Mucosa of stomach (tissue), 1 donor: ENCODE measurements around the gene ABCA4.

ENCODE experiments used
- H3K27me3 ChIP-seq: one replicate; pipeline ENCODE4 v1.7.0; 2013; ENCODE audit warnings: mild to moderate bottlenecking, low read length; ENCODE audit not compliant: control insufficient read depth, insufficient read depth
- H3K36me3 ChIP-seq: one replicate; pipeline ENCODE4 v1.7.0; 2013; ENCODE audit warnings: low read length; ENCODE audit not compliant: control insufficient read depth, insufficient read depth
- H3K4me1 ChIP-seq: one replicate; pipeline ENCODE4 v1.7.0; 2013; ENCODE audit warnings: mild to moderate bottlenecking, low read length; ENCODE audit not compliant: control insufficient read depth, insufficient read depth
- H3K4me3 ChIP-seq: one replicate; pipeline ENCODE4 v1.7.0; 2013; ENCODE audit warnings: low read length
- H3K9ac ChIP-seq: one replicate; pipeline ENCODE4 v1.7.0; 2013; ENCODE audit warnings: mild to moderate bottlenecking, low read length, moderate library complexity
- H3K9me3 ChIP-seq: one replicate; pipeline ENCODE4 v1.7.0; 2013; ENCODE audit warnings: mild to moderate bottlenecking, low read length, moderate library complexity; ENCODE audit not compliant: control insufficient read depth
- donor health status: Pancreatic carcinoma.

Gene ABCA4

DNA sequence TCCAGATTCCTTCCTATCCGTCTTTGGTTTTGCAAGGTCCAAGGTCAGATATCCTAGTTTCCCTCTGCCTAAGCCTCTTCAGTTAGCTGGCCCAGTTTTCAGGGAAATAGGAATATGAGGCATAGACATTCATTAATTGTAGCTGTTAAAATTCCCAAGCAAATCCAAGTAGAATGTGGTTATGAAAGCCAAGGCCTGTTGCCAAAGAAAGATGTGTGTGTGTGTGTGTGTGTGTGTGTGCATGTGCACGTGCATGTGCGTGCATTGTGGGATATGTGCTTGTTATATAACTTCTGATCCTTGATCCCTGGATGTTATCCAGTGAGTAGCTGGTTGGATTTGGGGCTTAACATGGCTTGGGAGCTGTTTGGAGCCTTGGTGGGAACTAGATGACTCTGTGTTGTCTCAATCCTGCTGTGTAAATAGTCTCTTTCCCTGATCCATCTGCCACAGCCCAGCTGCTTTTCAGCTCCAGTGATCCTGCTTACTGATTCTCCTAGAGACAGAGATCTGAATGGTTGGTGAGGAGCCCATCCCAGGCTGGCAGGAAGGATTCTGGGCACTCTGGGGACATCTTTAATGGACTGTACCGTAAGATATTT lies 141.1 kb downstream of the ABCA4 start:
- Histone ChIP-seq H3K4me3 (no peak overlapping the region), H3K9ac (no peak overlapping the region), H3K4me1 (peaks cover 12% of the 10 kb centered on the region), H3K36me3 (no peaks in the 10 kb centered on the region), H3K27me3 (no peaks in the 10 kb centered on the region), H3K9me3 (no peaks in the 10 kb centered on the region)

DNA sequence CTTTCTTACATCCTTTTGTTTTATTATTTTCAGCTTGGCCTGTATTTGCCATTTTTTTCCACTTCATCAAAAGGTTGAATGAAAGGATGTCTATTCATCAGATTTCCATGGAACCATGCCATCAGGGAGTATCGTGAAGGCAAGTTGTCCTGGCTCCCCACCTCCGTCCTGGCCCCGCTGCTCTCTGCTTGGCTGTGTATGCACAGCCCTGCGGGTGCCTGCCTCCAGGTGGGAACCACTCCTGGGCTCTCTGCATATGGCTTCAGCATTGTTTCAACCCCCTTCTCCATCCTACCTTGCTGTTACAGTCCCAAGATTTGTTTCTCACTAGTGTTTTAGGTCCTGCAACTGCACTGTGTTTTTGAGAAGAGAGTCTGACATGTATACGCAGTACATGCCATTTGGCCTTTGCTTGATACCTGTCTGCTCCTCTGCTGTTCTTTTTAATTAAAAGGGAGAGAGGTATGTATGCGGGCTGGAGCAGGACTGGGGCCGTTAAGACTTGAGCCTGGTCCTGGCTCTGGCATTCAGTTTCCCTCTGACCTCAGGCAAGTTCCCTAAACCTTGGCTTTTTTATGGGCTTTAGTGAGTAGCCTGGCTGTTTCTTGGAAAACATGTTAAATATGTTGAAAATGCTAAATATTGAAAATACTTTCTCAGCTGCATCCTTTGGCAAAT lies 141.8 kb downstream of the ABCA4 start:
- H3K36me3 ChIP-seq, result no peaks in the 10 kb centered on the region
- H3K9ac ChIP-seq, result no peak overlapping the region

DNA sequence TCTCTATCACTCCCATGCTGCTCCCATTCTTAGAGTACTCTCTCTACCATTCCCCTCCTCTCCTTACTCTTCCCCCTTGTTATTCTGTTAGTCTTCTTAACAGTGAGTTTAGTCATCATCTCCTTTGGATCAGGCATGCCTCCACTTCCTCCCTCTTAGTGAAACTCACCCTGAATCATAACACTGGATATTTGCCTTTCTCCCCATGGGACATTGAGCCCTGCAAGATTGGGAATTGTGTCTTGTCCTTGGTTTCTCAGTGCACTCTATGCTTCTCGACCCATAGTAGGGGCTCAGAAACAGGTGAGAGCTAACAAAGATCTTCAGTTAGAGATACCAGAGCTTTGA lies 143.4 kb downstream of the ABCA4 start:
- Histone ChIP-seq H3K9me3 (no peaks in the 10 kb centered on the region), H3K27me3 (no peaks in the 10 kb centered on the region), H3K36me3 (no peaks in the 10 kb centered on the region), H3K4me1 (peaks cover 12% of the 10 kb centered on the region), H3K9ac (no peak overlapping the region), H3K4me3 (no peak overlapping the region)

More for the DNA sequence above, 141.8 kb downstream of the ABCA4 start:
- no peak overlapping the region for H3K4me3 ChIP-seq
- no peaks in the 10 kb centered on the region for H3K27me3 ChIP-seq
- H3K4me1 ChIP-seq, result peaks cover 12% of the 10 kb centered on the region
- H3K9me3 ChIP-seq, result no peaks in the 10 kb centered on the region

DNA sequence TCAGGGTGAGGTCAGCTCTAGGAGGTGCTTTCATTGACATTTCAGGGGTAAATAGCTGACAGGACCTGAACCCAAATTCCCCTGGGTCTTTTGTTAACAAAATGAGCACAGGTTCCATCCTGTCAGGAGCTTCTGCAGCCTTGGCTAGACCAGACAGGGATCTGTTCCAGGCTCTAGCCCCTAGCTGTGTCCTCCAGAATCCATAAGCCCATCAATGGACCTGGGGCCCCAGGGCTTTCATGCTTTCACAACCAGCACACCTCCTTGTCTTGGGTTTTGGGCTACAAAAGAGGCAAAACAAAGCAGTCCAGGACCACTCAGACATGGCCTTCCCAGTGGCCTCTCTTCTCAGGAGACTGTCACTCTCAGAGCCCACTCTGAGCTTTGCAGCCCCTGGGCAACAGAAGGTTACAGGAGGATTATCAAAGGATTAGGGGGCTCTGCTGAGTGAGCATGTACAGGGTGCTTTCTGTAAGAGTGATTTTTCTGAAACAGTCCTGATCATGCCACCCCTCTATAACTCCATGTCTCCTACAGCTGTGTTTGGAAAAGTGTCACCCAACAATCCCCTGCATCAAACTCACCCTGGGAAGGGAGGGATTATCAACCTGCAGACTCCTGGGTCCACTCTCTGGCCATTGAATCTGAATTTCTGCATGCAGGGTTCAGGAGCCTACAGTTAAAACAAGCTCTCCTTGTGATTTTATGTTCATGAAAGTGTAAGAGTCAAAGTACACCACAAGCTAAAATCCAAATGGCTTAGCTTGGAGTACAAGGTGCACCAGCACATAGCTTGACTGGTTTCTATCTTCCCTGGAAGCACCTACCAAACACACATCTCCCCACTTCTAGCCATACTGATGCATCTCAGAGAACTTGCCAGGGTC lies 144.0 kb downstream of the ABCA4 start:
- H3K4me1 ChIP-seq, result peaks cover 12% of the 10 kb centered on the region
- H3K36me3 ChIP-seq, result no peaks in the 10 kb centered on the region
- no peaks in the 10 kb centered on the region for H3K27me3 ChIP-seq
- H3K9me3 ChIP-seq, result no peaks in the 10 kb centered on the region
- H3K9ac ChIP-seq, result no peak overlapping the region
- H3K4me3 ChIP-seq, result no peak overlapping the region

DNA sequence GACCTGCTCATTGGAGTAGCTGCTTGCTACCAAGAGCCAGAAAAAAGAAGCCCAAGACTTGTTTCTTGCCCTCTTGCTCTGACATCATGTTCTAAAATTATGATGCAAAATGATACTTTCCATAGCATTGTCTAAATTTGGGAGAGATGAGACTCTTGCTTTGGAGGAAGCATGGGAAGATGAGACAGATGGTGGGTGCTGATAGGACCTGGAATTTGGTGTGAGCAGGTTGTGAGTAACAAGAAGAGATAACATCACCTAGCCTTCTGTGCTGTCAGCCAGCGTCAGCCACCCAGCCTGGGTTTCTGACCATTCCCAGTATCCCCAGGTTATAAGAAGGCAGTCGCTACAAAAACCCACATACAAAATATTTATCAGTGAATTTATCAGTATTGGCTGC lies 144.7 kb downstream of the ABCA4 start:
- H3K4me1 ChIP-seq, result peaks cover 12% of the 10 kb centered on the region
- H3K27me3 ChIP-seq, result no peaks in the 10 kb centered on the region
- no peak overlapping the region for H3K9ac ChIP-seq
- H3K4me3 ChIP-seq, result no peak overlapping the region
- H3K36me3 ChIP-seq, result no peaks in the 10 kb centered on the region
- H3K9me3 ChIP-seq, result no peaks in the 10 kb centered on the region

DNA sequence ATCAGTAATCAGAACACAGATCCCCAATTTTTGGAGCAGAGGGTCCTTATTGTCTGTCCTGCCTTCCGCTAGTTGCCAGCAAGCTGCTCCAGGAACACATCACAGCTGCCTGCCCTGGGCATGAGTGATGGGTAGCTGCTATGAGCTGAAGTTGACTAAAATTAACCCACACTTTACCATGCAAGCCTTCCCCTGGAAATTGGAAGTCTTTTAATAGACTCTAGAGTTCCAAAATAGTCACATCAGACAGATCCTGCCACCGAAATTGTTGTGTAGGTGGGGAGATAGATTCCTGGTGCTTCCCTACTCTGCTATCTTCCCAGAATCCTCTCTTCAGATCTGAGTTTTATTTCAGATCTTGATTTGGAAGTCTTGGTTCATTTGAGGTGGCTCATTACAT lies 148.6 kb downstream of the ABCA4 start:
- H3K9me3 ChIP-seq, result no peaks in the 10 kb centered on the region
- no peak overlapping the region for H3K4me3 ChIP-seq
- H3K27me3 ChIP-seq, result no peaks in the 10 kb centered on the region
- H3K4me1 ChIP-seq, result no peaks in the 10 kb centered on the region
- no peaks in the 10 kb centered on the region for H3K36me3 ChIP-seq
- no peak overlapping the region for H3K9ac ChIP-seq

DNA sequence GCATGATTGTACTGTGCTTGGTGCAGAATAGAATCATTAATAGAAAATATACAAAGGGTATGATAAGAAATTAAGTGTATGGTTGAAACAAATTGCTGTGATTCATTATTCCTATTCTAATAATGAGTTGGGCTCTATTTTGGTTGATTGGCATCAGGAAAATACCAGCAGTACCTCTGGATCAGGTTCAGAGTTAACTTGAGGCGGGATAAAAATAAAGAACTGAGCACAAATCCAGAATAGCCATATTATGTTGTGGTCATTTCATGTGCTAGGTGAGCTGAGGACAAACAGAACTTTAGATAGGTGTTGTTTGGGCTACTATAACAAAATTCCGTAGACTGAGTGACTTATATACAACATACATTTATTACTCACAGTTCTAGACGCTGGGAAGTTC lies 151.1 kb downstream of the ABCA4 start:
- H3K27me3 ChIP-seq, result no peaks in the 10 kb centered on the region
- peaks cover 8% of the 10 kb centered on the region for H3K4me1 ChIP-seq
- no peaks in the 10 kb centered on the region for H3K36me3 ChIP-seq
- no peak overlapping the region for H3K4me3 ChIP-seq
- H3K9me3 ChIP-seq, result no peaks in the 10 kb centered on the region
- H3K9ac ChIP-seq, result no peak overlapping the region

DNA sequence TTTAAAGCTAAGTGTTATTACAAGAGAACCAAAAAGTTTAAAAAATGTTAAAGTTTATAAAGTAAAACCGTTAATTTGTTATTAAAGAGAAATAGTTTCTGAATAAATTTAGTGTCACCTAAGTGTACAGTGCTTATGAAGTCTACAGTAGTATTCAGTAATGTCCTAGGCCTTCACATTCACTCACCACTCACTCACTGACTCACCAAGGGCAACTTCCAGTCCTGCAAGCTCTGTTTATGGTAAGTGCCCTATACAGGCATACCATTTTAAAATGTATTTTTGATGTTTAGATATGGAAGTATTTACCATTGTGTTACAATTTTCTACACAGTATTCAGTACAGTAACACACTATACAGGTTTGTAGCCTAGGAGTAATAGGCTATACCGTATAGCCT lies 151.6 kb downstream of the ABCA4 start:
- Histone ChIP-seq H3K4me3 (no peak overlapping the region), H3K4me1 (peaks cover 10% of the 10 kb centered on the region), H3K9ac (no peak overlapping the region)

DNA sequence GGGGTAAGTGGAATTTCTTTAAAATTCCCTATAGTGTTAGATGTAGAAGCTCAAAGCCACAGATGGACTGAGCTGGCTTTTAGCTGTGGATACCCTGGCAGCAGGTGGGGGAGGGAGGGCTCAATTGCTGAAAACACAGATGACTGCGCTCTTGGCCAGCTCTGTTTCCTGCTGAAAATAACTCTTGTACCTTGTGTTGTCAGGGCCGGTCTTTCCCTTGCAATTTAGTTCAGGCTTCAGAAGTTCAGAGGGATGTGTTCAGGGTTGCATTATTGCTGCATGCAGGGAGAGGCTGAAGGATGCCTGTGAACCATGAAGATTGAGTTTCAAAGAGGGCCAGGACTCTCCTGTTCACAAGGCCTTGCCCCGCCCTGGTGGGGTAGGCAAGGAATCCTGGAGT lies 153.6 kb downstream of the ABCA4 start:
- Histone ChIP-seq H3K36me3 (no peaks in the 10 kb centered on the region), H3K9me3 (no peaks in the 10 kb centered on the region), H3K4me3 (no peak overlapping the region), H3K9ac (no peak overlapping the region), H3K27me3 (no peaks in the 10 kb centered on the region), H3K4me1 (peaks cover 10% of the 10 kb centered on the region)

More for the DNA sequence above, 151.6 kb downstream of the ABCA4 start:
- Histone ChIP-seq H3K36me3 (no peaks in the 10 kb centered on the region), H3K9me3 (no peaks in the 10 kb centered on the region), H3K27me3 (no peaks in the 10 kb centered on the region)

DNA sequence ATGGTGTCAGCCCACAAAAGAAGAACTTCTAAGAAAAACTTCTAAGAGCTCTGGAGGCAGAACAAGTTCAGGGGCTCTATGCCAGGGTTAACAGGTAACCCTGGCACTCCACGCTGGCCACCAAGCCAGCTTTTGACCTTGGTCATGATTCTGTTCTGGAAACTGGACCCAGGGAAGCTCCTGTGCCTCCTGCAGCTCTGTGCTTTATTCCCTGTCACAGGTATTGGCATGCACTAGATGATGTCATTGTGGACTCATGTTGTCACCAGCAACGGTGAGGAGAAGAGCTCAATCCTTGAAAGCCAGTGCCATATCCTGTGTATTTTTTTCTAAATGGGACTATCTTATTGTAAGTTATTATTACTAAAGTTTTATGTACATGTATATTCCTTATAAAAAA lies 155.1 kb downstream of the ABCA4 start:
- no peaks in the 10 kb centered on the region for H3K27me3 ChIP-seq
- H3K9me3 ChIP-seq, result no peaks in the 10 kb centered on the region
- no peak overlapping the region for H3K9ac ChIP-seq
- H3K36me3 ChIP-seq, result no peaks in the 10 kb centered on the region
- H3K4me3 ChIP-seq, result no peak overlapping the region
- peaks cover 10% of the 10 kb centered on the region for H3K4me1 ChIP-seq

DNA sequence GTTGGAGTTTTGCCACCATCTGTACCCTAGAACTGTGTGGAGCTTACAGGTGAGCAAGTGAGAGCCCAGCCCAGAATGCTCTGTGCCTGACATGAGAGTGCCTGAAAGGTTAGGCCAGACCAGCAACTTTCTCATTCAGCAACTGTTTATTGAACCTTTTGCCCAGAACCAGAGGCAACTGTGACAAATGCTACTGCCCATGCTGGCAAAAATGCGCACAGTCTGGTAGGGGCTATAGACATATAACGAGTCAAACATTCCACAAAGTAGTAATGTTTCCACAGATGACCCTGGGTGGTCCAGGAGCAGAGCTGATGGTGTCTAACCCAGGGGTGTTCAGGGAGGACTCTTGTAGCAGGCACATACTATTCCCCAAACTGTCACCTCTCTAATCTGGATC lies 155.7 kb downstream of the ABCA4 start:
- Histone ChIP-seq H3K4me3 (no peak overlapping the region), H3K4me1 (peaks cover 10% of the 10 kb centered on the region), H3K27me3 (no peaks in the 10 kb centered on the region), H3K9me3 (no peaks in the 10 kb centered on the region), H3K9ac (no peak overlapping the region), H3K36me3 (no peaks in the 10 kb centered on the region)

DNA sequence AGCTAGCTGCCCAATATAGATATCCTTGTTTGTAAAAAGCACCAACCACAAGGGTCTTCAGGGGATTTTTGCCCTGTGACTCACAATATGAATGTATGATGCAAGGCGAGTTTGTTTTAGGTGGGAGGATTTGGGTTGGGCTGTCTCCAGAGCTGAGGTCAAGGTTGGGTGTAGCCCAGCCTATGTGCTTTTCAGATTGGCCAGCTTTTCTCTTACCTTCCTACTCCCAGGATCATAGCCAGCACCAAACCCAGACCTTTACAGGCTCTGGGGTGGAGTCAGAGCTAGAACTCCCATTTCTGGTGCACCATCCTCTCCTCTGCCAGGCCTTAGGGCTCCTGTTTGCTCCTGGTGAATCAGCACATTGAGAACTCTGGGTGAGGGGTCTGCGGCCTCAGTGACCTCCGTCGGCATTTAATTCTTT lies 156.2 kb downstream of the ABCA4 start:
- Histone ChIP-seq H3K4me3 (no peak overlapping the region), H3K9ac (no peak overlapping the region), H3K27me3 (no peaks in the 10 kb centered on the region), H3K4me1 (peaks cover 10% of the 10 kb centered on the region), H3K9me3 (no peaks in the 10 kb centered on the region), H3K36me3 (no peaks in the 10 kb centered on the region)
